Measurements from ENCODE around the gene ERGIC3. TPM values are rescaled to one million over a fixed set of nuclear protein-coding genes. Genes with fewer than 3 reads are reported as not detected.

ERGIC3 gene
- total RNA-seq = 207 and 467 TPM in 2 replicates

DNA sequence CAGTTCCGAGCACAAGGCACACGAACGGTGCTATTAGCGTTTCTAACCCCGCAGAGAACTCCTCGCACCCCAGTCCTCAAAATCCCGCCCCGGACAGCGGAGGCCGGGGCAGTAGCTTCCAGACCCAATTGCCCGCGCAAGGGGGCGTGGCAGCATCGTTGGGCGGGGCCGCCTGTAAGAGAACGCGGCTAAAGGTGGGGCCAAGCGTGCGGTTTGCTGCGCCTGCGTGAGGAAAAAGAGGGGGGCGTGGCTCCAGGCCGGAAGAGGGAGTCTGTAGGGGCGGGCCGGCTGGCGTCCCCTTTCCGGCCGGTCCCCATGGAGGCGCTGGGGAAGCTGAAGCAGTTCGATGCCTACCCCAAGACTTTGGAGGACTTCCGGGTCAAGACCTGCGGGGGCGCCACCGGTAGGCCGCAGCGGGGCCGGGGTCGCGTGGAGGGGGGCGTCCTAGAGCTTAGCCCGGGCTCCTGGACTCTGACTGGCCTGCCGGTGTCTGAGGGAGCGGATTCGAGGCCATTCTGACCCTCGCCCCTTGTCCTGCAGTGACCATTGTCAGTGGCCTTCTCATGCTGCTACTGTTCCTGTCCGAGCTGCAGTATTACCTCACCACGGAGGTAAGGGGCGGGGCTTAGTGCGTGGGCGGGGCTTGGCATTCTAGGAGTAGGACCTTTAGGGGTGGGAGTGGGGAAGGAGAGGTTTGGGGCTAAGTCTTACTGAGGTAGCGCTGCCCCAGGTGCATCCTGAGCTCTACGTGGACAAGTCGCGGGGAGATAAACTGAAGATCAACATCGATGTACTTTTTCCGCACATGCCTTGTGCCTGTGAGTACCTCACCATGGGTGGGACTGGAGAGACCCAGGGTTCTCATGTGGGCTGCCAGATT is at the start of gene ERGIC3:
Gene ERGIC3 (plus strand): TSS at position 296 of the 880 bp plus-strand sequence. CDS start 20 bp downstream, at position 316.

DNA sequence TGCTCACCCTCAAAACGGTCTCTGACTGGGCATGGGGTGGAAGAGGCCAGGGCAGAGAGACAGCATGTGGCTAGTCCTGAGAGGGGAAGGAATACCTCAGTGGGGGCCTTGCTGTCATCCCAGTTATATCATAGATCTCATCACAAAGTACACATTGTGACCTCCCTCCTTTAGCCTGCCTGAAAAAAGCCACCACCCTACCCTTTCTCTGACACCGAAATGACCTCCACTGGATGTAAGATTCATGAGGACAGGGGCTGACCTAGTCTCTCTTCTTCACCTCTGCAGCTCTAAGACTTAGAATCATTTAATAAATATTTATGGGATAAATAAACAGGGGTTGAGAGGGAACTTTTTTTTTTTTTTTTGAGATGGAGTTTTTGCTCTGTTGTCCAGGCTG is 12.3 kb upstream of the ERGIC3 start, which contains the start of gene C20orf173:
Gene C20orf173 (minus strand): TSS at position 101 of the 400 bp plus-strand sequence. CDS start 279 bp downstream, outside the sequence.

Small RNA genes within 50 kb of the gene (small RNA-seq; reads per million reads assigned to genes)
- not detected for gene RPL37P1 (ENCODE audit: low replicate concordance)

Other genes starting within 250 kb of the ERGIC3 start
- gene FAM83C, start 249.7 kb upstream of the ERGIC3 start, total RNA-seq = not detected in 2 replicates
- 21.4 and 40.4 TPM in 2 replicates for gene UQCC1, start 130.1 kb upstream of the ERGIC3 start, total RNA-seq
- gene GDF5, start 103.8 kb upstream of the ERGIC3 start, total RNA-seq = 4.2 and 4.4 TPM in 2 replicates
- gene CEP250, start 86.5 kb upstream of the ERGIC3 start, total RNA-seq = 20.8 and 21.5 TPM in 2 replicates
- not detected in 2 replicates for gene C20orf173, start 12.4 kb upstream of the ERGIC3 start, total RNA-seq
- 5.0 and 5.3 TPM in 2 replicates for gene SPAG4, start 73.8 kb downstream of the ERGIC3 start, total RNA-seq
- 80.1 and 121 TPM in 2 replicates for gene CPNE1, start 122.8 kb downstream of the ERGIC3 start, total RNA-seq
- gene RBM12, start 122.8 kb downstream of the ERGIC3 start, total RNA-seq = 42.5 and 57.3 TPM in 2 replicates
- gene NFS1, start 157.3 kb downstream of the ERGIC3 start, total RNA-seq = 14.0 and 27.1 TPM in 2 replicates
- gene ROMO1, start 157.3 kb downstream of the ERGIC3 start, total RNA-seq = 97.2 and 102 TPM in 2 replicates
- gene RBM39, start 200.2 kb downstream of the ERGIC3 start, total RNA-seq = 213 and 253 TPM in 2 replicates
- 20.1 and 26.1 TPM in 2 replicates for gene PHF20, start 229.9 kb downstream of the ERGIC3 start, total RNA-seq

Data from placental pericyte (primary cell).